Lower lobe of right lung (tissue), 2 donors: ENCODE data around the gene BEST2. TPM values are rescaled to one million over a fixed set of nuclear protein-coding genes. Genes with fewer than 3 reads are reported as not detected.

Experiments used
- ATAC-seq, 2 donors: fragments of 200-7000 bp; cut with Tn5 transposase; one replicate each; pipeline ENCODE4 v1.9.1; 2020 to 2022; ENCODE audit warnings: mild to moderate bottlenecking in 2 of 2, moderate library complexity in 2 of 2
- DNase-seq: peaks from one replicate; pipeline ENCODE4 v3.0.0-alpha.2; 2020
- H3K27ac ChIP-seq: fragments of 200-600 bp; one replicate; pipeline ENCODE4 v1.8.0; 2022
- H3K27me3 ChIP-seq: fragments of 200-600 bp; one replicate; pipeline ENCODE4 v1.8.0; 2022; ENCODE audit warnings: low read depth
- H3K36me3 ChIP-seq: fragments of 200-600 bp; one replicate; pipeline ENCODE4 v1.8.0; 2022; ENCODE audit warnings: mild to moderate bottlenecking
- H3K4me1 ChIP-seq: fragments of 200-600 bp; one replicate; pipeline ENCODE4 v1.8.0; 2022
- H3K4me3 ChIP-seq: fragments of 200-600 bp; one replicate; pipeline ENCODE4 v1.8.0; 2022; ENCODE audit warnings: mild to moderate bottlenecking
- H3K9me3 ChIP-seq: fragments of 200-600 bp; one replicate; pipeline ENCODE4 v1.8.0; 2022
- CTCF ChIP-seq: fragments of 200-600 bp; IDR thresholded peaks from one replicate; pipeline ENCODE4 v1.8.0; 2022; ENCODE audit warnings: antibody characterized with exemption, mild to moderate bottlenecking
- intact Hi-C: fragments of 100-400 bp; cut with DNase I; formaldehyde crosslinking; loops from one replicate; pipeline ENCODE4 v1.11.0; 2022
- total RNA-seq: library from RNA; stranded (reverse); fragmentation: NEBNext Ultra II Directional; extraction: Animal tissue kit (Norgen Biotek cat#: 25700); gene quantifications from one replicate; pipeline ENCODE4 v1.2.1, GENCODE V29; 2021
- donor health status: DM: no; HTN: yes; CAD: no; lungs with severe emphysema.

BEST2 gene
- total RNA-seq, 1 donor from 2014 or later, result not detected

- no peak for ATAC-seq
Measured at GRCh38 chr19:12784394-12784870, 32.8 kb downstream of the BEST2 start.

GRCh38 chr19:12784871-12785430 lies 33.4 kb downstream of the BEST2 start:
- H3K27ac ChIP-seq, result peak overlapping the region; percentile 99
- H3K9me3 ChIP-seq, result no peaks in the 10 kb centered on the region
- peak overlapping the region; percentile 14 for H3K4me3 ChIP-seq
- DNase-seq (no peak), ATAC-seq (no peak)
- peaks cover 82% of the 10 kb centered on the region for H3K4me1 ChIP-seq
- TF ChIP-seq CTCF, result no peak
- no peaks in the 10 kb centered on the region for H3K27me3 ChIP-seq
- intact Hi-C loops, result no loop called here
- no peaks in the 10 kb centered on the region for H3K36me3 ChIP-seq

More at GRCh38 chr19:12784394-12784870, 32.8 kb downstream of the BEST2 start:
- Histone ChIP-seq H3K4me3 (peak overlapping the region; percentile 14), H3K27me3 (no peaks in the 10 kb centered on the region), H3K27ac (peak overlapping the region; percentile 99), H3K36me3 (no peaks in the 10 kb centered on the region), H3K4me1 (peaks cover 86% of the 10 kb centered on the region), H3K9me3 (no peaks in the 10 kb centered on the region)
- no peak for TF ChIP-seq CTCF
- intact Hi-C loops, result no loop called here
- no peak for DNase-seq

- no peaks in the 10 kb centered on the region for H3K27me3 ChIP-seq
- H3K36me3 ChIP-seq, result no peaks in the 10 kb centered on the region
- no peaks in the 10 kb centered on the region for H3K9me3 ChIP-seq
- peaks cover 79% of the 10 kb centered on the region for H3K4me1 ChIP-seq
- intact Hi-C loops, result no loop called here
- ATAC-seq, result no peak
- TF ChIP-seq CTCF, result no peak
- H3K4me3 ChIP-seq, result peak overlapping the region; percentile 27
- peak; percentile 62 for DNase-seq
- H3K27ac ChIP-seq, result peak overlapping the region; percentile 99
Measured at GRCh38 chr19:12785431-12786031, 33.9 kb downstream of the BEST2 start.

- Histone ChIP-seq H3K36me3 (no peaks in the 10 kb centered on the region), H3K27ac (peak overlapping the region; percentile 99), H3K4me1 (peaks cover 79% of the 10 kb centered on the region), H3K4me3 (peak overlapping the region; percentile 27), H3K9me3 (no peaks in the 10 kb centered on the region), H3K27me3 (no peaks in the 10 kb centered on the region)
- DNase-seq, result peak; percentile 94
- TF ChIP-seq CTCF, result no peak
- ATAC-seq, result peak; percentile 36 to 38
- intact Hi-C loops, result no loop called here
Measured at GRCh38 chr19:12786141-12786870, 34.7 kb downstream of the BEST2 start.

- DNase-seq (no peak), ATAC-seq (no peak)
- TF ChIP-seq CTCF, result no peak
- H3K27me3 ChIP-seq, result no peaks in the 10 kb centered on the region
- H3K4me1 ChIP-seq, result peaks cover 72% of the 10 kb centered on the region
- H3K27ac ChIP-seq, result peak overlapping the region; percentile 99
- no peaks in the 10 kb centered on the region for H3K36me3 ChIP-seq
- intact Hi-C loops, result no loop called here
- no peak overlapping the region for H3K4me3 ChIP-seq
- no peaks in the 10 kb centered on the region for H3K9me3 ChIP-seq
Measured at GRCh38 chr19:12786952-12787351, 35.4 kb downstream of the BEST2 start.
